Keratinocyte (primary cell): Measurements from ENCODE around the gene CHN2.

Source experiments
- CTCF ChIP-seq, 3 experiments: IDR thresholded peaks in 1 of 3; conservative IDR thresholded peaks in 1 of 3; optimal IDR thresholded peaks in 1 of 3; 2 replicates in 2 of 3; 3 replicates in 1 of 3; pipeline versions ENCODE3 to v1.5.1; 2011; ENCODE audit warnings: low read length in 3 of 3, mild to moderate bottlenecking in 3 of 3, moderate library complexity in 2 of 3, control low read depth in 1 of 3, inconsistent platforms in 1 of 3; ENCODE audit not compliant: insufficient read depth in 2 of 3; ENCODE audit errors: extremely low read depth in 1 of 3
- EZH2 ChIP-seq: IDR thresholded peaks from one replicate; pipeline ENCODE4 v1.6.1; 2012; ENCODE audit warnings: inconsistent platforms, mild to moderate bottlenecking, low read length, moderate library complexity

- TF ChIP-seq CTCF (optimal IDR thresholded peaks at IDR 0.05 in 1 of 3, IDR thresholded peaks at IDR 0.05 in 1 of 3, conservative IDR thresholded peaks at IDR 0.05 in 1 of 3; ENCODE audit: extremely low read depth in 1 of 3, insufficient read depth in 2 of 3, low read length in 3 of 3) (no peak), EZH2 (no peak)
Measured at GRCh38 chr7:29457141-29457561, 262.6 kb downstream of the CHN2 start.
